COLO829 (cell line): ENCODE data around the gene TMEM183A.
A peak's percentile ranks its signal among the peaks of the same experiment; 100 is the strongest.

Experiments
- DNase-seq: peaks from one replicate; pipeline ENCODE4 v3.0.0; 2012; ENCODE audit warnings: low spot score

TMEM183A gene

DNA sequence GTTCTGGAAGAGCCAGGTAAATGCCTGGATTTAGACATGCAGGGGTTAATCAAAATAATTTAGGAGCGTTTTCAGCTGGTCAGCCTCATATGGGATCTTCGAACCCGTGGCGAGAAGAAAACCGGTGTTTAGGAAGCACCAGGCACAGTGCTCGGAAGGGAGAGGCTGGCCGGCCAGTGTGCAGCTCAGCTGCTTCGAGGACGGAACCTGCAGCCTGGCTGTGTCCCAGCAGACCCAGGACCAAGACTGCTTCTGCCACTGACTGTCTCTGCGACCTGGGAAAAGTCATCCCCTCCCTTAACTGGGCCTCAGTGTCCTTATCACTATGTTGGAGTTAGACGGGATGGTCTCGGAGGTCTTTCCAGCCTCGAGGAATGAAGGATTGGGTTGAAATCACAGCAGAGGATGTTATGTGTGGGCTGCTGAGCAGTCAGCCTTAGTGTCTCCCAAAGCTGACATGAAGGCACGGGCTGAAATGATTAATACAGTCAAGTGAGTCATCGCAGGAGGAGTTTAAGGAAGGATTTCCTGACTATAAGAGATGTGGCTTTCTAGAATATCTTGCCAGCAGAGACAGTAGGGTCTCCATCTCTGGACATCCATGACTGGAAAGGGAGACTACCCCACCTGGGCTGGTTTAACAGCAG is 39.9 kb downstream of the TMEM183A start:
- peak; percentile 91 for DNase-seq

DNA sequence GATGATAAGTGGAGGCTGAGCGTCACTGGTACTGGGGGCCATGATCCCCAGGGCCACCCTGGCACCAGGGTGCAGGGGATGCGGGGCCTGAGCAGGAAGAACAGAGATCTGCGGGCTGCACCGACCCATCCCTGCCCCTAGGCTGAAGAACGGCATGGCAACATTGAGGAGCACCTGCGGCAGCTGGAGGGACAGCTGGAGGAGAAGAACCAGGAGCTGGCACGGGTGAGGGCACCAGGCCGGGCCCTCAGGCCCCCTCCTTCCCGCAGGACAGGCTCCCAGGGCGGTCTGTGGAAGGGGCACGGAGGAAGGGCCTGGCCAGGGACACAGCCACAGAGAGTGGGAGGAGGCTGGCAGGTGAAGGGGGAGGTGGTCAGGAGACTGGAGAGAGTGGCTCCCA is 40.9 kb downstream of the TMEM183A start:
- no peak for DNase-seq

DNA sequence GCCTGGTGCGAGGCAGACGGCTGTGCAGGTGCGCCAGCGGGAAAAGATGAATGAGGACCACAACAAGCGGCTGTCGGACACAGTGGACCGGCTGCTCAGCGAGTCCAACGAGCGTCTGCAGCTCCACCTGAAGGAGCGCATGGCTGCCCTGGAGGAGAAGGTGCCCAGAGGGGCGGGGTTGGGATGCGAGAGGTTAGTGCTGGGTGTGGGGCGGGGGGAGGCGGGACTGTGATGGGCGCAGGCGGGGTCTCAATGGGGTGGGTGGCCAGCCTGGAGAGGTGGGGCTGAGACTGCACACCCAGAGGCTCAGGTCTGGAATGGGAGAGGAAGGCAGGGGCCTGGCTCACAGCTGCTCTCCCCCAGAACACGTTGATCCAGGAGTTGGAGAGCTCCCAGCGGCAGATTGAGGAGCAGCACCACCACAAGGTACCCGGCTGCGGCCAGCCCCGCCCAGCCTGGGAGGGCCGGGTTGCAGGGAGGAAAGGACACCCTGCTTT is 41.4 kb downstream of the TMEM183A start:
- DNase-seq, result no peak

DNA sequence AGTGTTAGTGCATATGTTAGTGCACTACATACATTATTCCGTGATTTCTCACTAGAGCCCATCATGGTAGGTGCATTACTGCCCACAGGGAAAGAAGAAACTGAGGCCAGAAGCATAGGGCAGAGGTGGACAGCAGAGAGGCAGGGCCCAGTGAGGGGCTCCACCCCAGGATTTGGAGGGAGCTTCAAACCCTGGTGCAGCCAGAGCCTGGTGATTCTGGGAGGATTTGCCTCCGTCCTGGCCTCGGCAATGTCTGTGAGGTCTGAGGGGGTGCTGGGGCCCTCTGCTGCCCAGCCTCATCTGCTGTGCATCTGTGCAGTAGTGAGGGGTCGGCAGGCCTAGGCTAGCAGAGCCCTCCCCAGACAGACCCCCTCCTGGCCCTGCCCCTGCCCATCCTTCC is 41.9 kb downstream of the TMEM183A start:
- no peak for DNase-seq

DNA sequence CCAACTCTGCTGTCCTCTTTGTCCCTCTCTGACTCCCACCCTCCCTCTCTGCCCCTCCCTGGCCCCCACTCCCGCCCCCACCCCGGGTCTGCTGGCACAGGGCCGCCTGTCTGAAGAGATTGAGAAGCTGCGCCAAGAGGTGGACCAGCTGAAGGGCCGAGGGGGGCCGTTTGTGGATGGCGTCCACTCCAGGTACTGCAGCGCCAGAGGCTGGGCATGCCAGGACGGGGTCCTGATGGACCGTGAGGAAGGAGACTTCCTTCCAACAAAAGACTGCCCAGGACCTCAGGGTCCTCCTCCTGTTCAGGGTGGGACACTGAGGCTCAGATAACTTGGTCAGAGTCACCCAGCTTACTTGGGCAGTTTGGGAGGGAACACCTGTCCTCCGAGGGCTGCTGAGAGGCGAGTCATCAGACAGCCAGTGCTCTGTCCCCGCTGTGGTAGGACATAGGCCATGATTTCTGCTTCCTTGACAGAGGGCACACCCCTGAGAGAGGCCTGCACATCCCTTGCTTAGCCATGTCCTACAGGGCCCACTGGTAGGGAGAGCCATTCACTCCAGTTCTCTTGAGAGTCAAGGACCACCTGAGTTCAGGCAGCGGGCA is 42.5 kb downstream of the TMEM183A start:
- DNase-seq, result no peak

DNA sequence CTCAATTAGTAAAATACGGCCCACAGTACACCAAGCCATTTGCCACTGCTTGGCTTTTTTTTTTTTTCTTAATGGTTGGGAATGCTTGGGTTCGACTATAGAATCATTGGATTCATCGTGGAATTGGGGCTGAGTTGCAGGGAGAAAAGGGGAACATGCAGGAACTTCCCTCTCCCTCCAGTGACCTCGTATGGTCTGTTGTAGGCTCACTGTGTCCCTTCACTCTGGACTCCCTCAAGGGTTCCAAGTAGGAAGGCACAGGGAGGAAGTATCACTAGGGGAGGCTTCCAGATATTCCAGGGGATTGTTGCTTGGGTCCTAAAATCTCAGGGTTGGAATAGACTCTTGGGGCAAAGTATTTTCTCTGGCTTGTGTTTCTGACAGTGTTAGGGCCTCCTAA is 43.7 kb downstream of the TMEM183A start:
- DNase-seq, result no peak

DNA sequence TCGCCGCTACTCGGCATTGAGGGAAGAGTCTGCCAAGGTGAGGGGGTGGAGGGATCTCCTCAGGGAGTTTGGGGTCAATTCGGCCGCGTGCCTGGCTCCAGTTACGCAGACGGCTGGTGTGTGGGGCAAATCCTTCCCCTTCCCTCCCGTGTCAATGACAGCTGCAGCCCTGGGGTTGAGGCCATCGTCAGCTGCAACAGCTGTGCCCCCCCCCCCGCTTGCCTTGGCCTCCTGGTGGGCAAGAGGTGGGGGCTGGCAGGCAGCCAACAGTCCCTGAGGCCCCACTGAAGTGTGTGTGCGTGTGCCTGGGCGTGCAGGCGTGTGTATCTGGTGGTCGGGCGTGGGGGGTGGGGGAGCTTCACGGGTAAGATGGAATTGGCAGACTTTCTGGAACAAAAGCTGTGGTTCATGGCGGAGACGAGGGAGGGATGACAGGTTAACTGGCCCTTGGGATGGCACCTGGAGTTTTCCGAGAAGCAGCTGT is 44.7 kb downstream of the TMEM183A start:
- DNase-seq, result no peak

DNA sequence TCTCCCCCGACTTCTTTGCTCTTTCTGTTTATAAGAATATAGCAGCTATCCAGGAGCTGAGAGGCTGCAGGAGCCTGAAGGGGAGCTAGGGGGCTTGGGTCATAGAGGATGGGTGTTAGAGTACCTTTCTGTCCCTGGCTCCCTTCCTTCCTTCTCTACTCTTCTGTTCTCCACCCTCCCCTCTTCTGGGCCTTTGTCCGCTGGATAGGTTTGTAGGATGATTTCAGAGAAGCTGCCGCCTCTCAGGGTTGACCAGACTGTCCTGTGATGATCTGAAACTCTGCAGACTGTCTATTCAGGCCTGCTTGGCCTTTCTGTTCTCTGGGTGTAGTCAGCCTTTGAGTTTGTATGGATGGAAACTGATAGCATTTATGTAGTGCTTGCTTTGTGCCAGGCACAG is 45.4 kb downstream of the TMEM183A start:
- no peak for DNase-seq

DNA sequence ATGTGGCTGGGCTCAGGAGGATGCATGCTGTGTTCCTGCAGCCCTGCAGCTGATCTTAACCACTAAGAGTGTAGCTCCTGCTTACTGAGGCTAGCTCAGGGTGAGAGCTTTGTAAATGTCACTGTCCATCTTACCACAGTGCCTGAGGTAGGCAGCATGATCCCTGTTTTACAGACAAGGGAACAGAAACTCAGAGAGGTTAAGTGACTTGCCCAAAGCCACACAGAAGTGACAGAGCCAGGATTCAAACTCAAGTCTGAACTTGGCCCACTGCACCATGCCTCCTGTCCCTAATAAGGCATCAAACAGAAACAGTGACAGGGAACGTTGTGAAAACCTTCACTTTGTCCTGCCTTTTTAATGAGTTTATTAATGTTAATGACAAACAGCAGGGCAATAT is 47.0 kb downstream of the TMEM183A start:
- DNase-seq, result no peak

DNA sequence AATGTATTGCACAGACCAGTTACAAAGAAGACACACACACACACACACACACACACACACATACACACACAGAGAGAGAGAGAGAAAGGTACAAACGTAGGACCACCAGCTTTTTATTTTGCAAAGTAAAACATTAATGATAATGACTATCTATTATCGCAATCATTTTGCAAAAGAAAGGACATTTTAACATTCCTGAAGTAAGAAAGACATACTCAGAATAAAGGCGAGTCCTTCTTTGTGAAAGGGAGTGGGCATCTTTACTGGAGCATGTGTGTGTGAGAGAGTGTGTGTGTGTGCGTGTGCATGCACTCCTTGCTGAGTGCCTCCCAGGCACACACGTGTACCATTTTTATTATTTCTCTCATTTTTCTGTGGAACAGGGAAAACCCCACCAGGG is 47.5 kb downstream of the TMEM183A start:
- no peak for DNase-seq

DNA sequence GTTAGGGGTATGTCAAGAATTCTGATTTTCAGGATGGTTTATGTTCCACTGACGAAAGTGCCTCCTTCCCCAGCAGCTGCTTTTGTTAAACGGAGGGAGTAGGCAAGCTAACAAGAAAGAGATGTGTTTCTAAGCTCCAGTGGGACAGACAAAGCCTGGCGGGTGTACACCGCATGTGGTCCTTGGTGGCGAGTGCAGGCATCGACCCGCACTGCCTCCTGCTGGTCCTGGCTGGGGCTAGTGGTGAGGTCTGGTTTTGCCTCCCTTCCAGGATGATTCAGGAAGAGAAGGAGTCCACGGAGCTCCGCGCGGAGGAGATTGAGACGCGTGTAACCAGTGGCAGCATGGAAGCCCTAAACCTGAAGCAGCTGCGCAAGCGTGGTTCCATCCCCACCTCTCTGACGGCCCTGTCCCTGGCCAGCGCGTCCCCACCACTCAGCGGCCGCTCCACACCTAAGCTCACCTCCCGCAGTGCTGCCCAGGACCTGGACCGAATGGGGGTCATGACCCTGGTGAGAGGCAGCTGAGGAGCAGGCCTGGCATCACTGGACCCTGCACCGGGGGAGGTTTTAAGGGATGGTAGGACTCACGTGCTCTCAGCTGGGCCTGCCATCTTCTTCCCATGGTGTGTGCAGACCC is 48.1 kb downstream of the TMEM183A start:
- no peak for DNase-seq

DNA sequence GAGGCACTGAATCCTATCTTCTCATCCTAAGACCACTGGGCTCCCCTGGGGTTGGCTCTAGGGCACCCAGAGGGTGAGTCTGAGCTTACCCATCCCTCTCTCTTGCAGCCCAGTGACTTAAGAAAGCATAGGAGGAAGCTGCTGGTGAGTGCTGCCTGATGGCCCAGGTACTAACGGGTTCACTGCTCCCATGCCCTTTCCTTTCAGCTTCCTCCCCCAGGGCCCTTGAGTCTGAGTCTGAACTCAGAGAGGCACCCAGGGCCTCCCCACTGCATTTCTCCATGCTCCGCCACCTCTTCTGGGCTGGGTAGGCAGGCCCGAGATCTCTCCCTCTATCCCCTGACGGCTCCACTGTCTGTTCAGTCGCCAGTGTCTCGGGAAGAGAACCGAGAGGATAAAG is 48.8 kb downstream of the TMEM183A start:
- no peak for DNase-seq

DNA sequence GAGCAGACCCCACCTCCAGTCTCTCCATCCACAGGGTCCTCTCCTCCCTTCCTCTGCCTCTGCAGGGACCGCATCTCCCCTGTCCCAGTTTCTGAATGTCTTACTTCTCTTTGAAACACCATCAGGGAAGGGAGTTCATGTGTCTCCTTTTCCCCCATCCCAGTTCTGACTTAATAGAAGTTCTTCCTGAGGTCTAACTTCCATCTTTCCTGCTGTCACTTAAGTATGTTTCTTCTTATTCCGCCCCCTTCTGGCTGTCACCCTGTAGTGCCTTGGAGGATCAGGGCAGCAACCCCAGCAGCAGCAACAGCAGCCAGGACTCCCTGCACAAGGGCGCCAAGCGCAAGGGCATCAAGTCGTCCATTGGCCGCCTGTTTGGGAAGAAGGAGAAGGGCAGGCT is 49.3 kb downstream of the TMEM183A start:
- no peak for DNase-seq

DNA sequence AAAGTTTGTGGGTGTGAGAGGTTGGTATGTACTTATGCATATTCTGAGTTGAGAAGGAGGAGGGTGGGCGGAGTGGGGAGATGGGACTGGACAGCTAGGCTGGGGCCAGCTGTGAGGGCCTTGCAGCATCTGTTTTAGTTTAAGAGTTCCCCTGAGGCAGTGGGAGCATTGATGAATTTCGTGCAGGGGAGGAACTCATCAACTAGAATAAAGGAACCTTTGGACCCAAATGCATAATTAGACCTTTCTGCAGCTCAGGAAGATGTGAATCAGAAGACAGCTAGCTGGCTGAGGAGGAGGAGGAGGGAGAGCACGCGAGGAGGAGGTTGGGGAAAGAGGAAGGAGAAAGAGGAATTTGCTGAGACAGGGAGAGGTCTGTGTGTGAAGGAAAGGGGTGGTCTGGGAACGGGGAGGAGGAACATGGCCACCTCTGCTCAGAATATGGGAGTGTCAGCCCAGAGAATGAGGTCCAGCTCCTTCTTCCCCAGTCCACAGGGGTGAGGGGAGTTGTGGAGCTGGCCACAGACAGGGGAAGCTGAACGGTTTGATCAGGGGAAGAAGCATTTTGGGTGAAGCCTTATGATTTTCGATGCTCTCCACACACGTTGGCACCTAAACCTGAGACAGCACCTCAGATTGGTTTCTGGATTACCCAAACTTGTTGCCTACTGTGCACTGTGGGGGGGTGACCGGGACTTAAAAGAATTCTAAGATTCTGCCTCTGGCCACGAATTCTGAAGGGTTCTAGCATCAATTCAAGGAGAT is 50.9 kb downstream of the TMEM183A start:
- DNase-seq, result peak; percentile 76

DNA sequence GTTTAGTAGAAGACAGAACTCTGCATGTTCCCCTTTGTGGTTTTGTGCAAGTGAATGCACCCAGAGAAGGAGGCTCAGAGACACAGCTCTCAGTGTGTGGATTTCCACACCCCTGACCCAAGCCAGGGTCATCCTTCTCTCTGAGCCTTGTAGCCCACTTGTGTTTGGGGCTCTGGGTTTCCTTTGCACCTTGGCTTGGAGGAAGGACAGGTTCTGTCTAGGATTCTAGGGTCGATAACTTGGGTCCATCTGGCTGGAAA is 51.4 kb downstream of the TMEM183A start:
- DNase-seq, result no peak

DNA sequence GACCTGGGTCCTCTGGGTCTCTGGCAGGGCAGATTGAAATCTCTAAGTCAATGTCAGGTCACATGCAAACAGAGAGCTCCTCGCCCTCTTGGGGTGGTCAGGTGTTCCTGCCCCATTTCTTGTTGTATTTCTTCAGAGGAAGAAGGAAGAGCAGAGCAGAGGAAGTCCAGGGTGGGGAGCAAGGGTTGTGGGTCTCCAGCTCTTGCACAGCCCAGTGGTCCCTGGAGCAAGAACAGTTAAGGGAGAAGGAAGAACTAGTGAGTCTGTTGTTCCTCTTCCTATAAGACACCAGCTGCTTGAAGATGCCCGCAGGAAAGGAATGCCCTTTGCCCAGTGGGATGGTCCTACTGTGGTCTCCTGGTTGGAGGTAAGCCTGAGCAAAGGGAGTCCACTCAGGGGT is 52.3 kb downstream of the TMEM183A start:
- no peak for DNase-seq

DNA sequence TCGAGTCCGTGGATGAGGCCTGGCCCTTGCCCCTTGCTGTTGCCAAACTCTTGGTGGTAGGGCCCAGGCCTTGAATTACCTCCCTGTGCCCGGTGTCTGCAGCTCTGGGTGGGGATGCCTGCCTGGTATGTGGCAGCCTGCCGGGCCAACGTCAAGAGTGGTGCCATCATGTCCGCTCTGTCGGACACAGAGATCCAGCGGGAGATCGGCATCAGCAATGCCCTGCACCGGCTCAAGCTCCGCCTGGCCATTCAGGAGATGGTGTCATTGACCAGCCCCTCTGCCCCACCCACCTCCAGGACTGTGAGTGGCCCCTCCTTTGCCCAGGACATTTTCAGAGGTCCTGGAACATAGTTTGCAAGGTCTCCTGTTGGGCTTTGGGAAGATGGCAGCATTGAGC is 52.9 kb downstream of the TMEM183A start:
- DNase-seq, result no peak

DNA sequence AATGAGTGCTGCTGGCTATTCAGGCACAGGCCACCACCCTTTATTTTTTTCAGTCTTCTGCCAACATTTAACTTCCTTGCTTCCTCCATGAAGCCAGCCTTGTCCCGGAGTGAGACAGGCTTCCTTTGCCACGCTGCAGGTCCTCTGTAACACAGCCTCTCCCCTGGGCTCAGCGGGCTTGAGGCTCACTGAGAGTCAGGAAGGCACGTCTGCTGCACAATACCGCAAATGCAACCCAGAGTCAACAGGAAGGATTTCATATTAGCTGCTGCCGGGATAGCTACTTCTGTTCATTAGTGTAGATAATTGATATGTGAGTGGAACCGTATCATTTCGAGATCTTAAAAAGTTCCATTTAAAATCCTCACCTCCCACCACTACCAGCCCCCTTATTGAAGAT is 56.1 kb downstream of the TMEM183A start:
- DNase-seq, result no peak

DNA sequence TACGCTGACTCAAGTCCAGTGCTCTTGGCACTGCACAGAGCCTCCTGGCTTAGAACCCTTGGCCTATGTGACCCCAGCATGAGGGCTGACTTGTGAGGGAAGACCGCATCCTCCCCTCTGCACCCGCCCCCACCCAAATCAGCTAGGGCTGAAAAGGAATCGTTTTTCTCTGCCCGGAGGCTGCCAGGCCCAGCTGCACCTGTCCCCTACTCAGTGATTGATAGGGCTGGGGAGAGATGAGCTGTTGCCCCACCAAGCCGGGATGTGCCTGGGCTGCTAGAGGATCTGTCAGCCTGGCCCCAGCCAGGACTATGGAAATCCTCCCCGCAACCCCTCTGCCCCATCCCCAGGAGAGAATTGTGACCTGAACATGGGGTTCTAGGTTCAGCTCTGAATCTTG is 58.0 kb downstream of the TMEM183A start:
- no peak for DNase-seq

DNA sequence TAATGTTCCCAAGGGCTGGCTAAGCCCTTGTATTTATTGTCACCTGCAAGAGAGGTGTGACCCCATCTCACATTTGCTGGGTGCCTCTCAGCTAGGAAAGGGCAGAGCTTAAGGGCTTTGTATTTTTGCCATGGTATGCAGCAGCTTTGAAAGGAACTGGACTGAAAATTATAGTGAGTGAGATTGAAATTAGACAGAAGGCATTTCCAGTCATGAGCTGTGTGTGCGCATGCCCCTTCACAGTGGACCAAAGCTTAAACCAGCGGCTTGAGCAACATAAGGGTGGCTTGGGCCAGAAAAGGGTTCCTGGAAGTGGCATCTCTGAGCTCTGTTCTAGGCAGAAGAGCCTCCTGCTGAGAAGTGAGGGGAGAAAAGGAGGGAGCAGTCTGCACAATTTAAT is 58.8 kb downstream of the TMEM183A start:
- no peak for DNase-seq

DNA sequence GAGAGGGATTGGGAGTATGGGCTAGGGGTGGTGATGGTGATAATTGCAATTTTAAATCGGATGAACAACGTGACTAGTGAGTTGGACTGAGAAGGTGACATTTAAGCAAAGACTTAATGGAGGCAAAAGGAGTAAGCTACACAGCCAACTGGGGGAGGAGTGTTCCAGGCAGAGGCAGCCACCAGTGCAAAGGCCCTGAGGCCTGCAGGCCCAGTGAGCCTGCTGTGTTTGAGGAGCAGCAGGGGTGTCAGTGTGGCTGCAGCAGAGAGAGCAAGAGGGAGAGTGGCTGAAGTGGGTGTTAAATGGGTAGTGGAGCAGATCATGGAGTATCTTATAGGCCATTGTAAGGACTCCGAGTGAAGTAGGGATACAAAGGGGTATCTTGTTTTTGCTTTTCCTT is 59.8 kb downstream of the TMEM183A start:
- no peak for DNase-seq

DNA sequence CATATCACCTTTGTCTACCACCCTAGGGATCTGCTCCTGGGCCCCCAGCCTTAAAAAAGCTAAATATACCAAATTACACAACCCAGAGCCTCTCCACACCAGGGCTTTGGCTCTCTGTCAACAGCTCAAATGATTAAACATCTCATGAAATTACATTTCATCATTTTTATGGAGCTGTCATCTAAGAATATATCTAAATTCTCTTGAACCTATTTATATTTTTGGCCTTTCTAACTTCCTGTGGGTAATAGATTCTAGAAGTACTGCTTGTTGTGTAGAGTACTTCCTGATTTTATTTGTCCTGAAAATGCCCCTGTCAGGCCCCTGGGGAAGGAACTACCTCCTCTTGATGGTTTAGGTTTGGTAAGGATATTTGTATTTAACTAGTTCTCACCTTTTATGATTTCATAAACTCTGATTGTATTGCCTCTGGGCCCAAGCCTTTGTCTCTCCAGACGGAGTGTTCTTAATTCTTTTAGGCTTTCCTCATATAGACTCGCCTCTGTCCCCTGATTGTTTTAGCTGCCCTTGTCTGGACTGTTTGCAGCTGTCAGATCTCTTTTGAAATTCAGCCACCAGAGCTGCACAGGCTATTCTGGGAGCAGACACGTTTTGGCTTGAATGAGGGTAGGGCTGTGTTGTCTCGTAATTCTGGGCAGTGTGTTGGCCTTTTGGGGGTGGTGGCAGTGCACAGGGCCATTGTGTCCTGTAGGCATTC is 62.0 kb downstream of the TMEM183A start:
- no peak for DNase-seq
